Activated T-helper 2 cell treated with anti-CD3 and anti-CD28 coated beads, Interferon-gamma antibody, Interleukin-2, Interleukin-4, amounts not matched to agents 10 μg/mL and 5 μg/mL and 100 μg/mL, durations not matched to agents 14 hours and 24 hours and 36 hours (primary cell): Measurements from ENCODE around the gene PANK2. TPM values are rescaled to one million over a fixed set of nuclear protein-coding genes. Genes with fewer than 3 reads are reported as not detected.

ENCODE experiments used
- DNase-seq: peaks from one replicate; pipeline ENCODE4 v3.0.0; 2021; ENCODE audit warnings: low spot score
- H3K27ac Mint-ChIP-seq: one replicate; pipeline ENCODE4 v1.8.0; 2021; ENCODE audit warnings: mixed read lengths
- H3K27me3 Mint-ChIP-seq: one replicate; pipeline ENCODE4 v1.8.0; 2021; ENCODE audit warnings: low read depth, mixed read lengths
- H3K36me3 Mint-ChIP-seq: one replicate; pipeline ENCODE4 v1.8.0; 2021; ENCODE audit warnings: low read depth, mixed read lengths
- H3K4me1 Mint-ChIP-seq: one replicate; pipeline ENCODE4 v1.8.0; 2021; ENCODE audit warnings: low read depth, mixed read lengths
- H3K4me3 Mint-ChIP-seq: one replicate; pipeline ENCODE4 v1.8.0; 2021; ENCODE audit warnings: low read depth, mild to moderate bottlenecking, moderate library complexity, mixed read lengths
- H3K9me3 Mint-ChIP-seq: one replicate; pipeline ENCODE4 v1.8.0; 2021; ENCODE audit warnings: mixed read lengths
- intact Hi-C: fragments of 100-400 bp; cut with micrococcal nuclease; formaldehyde crosslinking; loops from one replicate; pipeline ENCODE4 v1.15.1; 2023
- total RNA-seq: library from RNA; stranded (reverse); gene quantifications from 2 replicates; pipeline ENCODE4 v1.2.3, GENCODE V29; 2022

Gene PANK2
- total RNA-seq, 1 donor from 2014 or later = 49.2 TPM

- intact Hi-C loops = no loop called here
- peaks cover 26% of the 10 kb centered on the region for H3K4me1 Mint-ChIP-seq
- no peaks in the 10 kb centered on the region for H3K27me3 Mint-ChIP-seq
- no peak for DNase-seq
- no peak overlapping the region for H3K4me3 Mint-ChIP-seq
- H3K36me3 Mint-ChIP-seq = peaks cover 42% of the 10 kb centered on the region
- H3K9me3 Mint-ChIP-seq = no peaks in the 10 kb centered on the region
- no peak overlapping the region for H3K27ac Mint-ChIP-seq
Measured at GRCh38 chr20:3927486-3928291, 38.5 kb downstream of the PANK2 start.

GRCh38 chr20:3929713-3930060, 40.5 kb downstream of the PANK2 start:
- no peak overlapping the region for H3K27ac Mint-ChIP-seq
- peaks cover 33% of the 10 kb centered on the region for H3K36me3 Mint-ChIP-seq
- H3K4me3 Mint-ChIP-seq = no peak overlapping the region
- intact Hi-C loops = no loop called here
- no peaks in the 10 kb centered on the region for H3K27me3 Mint-ChIP-seq
- peaks cover 20% of the 10 kb centered on the region for H3K4me1 Mint-ChIP-seq
- no peaks in the 10 kb centered on the region for H3K9me3 Mint-ChIP-seq
- no peak for DNase-seq

- no peak for DNase-seq
- Mint-ChIP-seq H3K36me3 (peaks cover 31% of the 10 kb centered on the region), H3K27ac (peak overlapping the region; percentile 44), H3K4me3 (no peak overlapping the region), H3K27me3 (no peaks in the 10 kb centered on the region), H3K4me1 (peaks cover 20% of the 10 kb centered on the region), H3K9me3 (no peaks in the 10 kb centered on the region)
- intact Hi-C loops = no loop called here
Measured at GRCh38 chr20:3930265-3931206, 41.3 kb downstream of the PANK2 start.

- peaks cover 14% of the 10 kb centered on the region for H3K4me1 Mint-ChIP-seq
- DNase-seq = no peak
- intact Hi-C loops = no loop called here
- H3K9me3 Mint-ChIP-seq = no peaks in the 10 kb centered on the region
- H3K27ac Mint-ChIP-seq = no peak overlapping the region
- H3K36me3 Mint-ChIP-seq = peaks cover 23% of the 10 kb centered on the region
- no peaks in the 10 kb centered on the region for H3K27me3 Mint-ChIP-seq
- no peak overlapping the region for H3K4me3 Mint-ChIP-seq
Measured at GRCh38 chr20:3931664-3932063, 42.5 kb downstream of the PANK2 start.

- intact Hi-C loops = no loop called here
- H3K4me1 Mint-ChIP-seq = peaks cover 11% of the 10 kb centered on the region
- DNase-seq = no peak
- no peak overlapping the region for H3K4me3 Mint-ChIP-seq
- H3K9me3 Mint-ChIP-seq = no peaks in the 10 kb centered on the region
- no peak overlapping the region for H3K27ac Mint-ChIP-seq
- no peaks in the 10 kb centered on the region for H3K27me3 Mint-ChIP-seq
- H3K36me3 Mint-ChIP-seq = peaks cover 23% of the 10 kb centered on the region
Measured at GRCh38 chr20:3932277-3932676, 43.1 kb downstream of the PANK2 start.

GRCh38 chr20:3932681-3933080, 43.5 kb downstream of the PANK2 start:
- H3K27ac Mint-ChIP-seq = peak overlapping the region; percentile 46
- peaks cover 27% of the 10 kb centered on the region for H3K36me3 Mint-ChIP-seq
- H3K4me1 Mint-ChIP-seq = peaks cover 11% of the 10 kb centered on the region
- no peaks in the 10 kb centered on the region for H3K27me3 Mint-ChIP-seq
- H3K9me3 Mint-ChIP-seq = no peaks in the 10 kb centered on the region
- H3K4me3 Mint-ChIP-seq = no peak overlapping the region
- intact Hi-C loops = no loop called here
- no peak for DNase-seq

- no peak for DNase-seq
- Mint-ChIP-seq H3K27ac (peak overlapping the region; percentile 2), H3K4me3 (no peak overlapping the region), H3K27me3 (no peaks in the 10 kb centered on the region), H3K36me3 (peaks cover 29% of the 10 kb centered on the region), H3K4me1 (peaks cover 11% of the 10 kb centered on the region), H3K9me3 (no peaks in the 10 kb centered on the region)
- intact Hi-C loops = no loop called here
Measured at GRCh38 chr20:3933218-3933617, 44.0 kb downstream of the PANK2 start.

- no peak for DNase-seq
Measured at GRCh38 chr20:3934624-3935023, 45.4 kb downstream of the PANK2 start.

GRCh38 chr20:3935295-3935955, 46.2 kb downstream of the PANK2 start:
- H3K4me1 Mint-ChIP-seq = peaks cover 11% of the 10 kb centered on the region
- no peak for DNase-seq
- peak overlapping the region; percentile 12 for H3K27ac Mint-ChIP-seq
- no peaks in the 10 kb centered on the region for H3K27me3 Mint-ChIP-seq
- intact Hi-C loops = no loop called here
- H3K36me3 Mint-ChIP-seq = peaks cover 49% of the 10 kb centered on the region
- H3K9me3 Mint-ChIP-seq = no peaks in the 10 kb centered on the region
- no peak overlapping the region for H3K4me3 Mint-ChIP-seq

More at GRCh38 chr20:3934624-3935023, 45.4 kb downstream of the PANK2 start:
- H3K9me3 Mint-ChIP-seq = no peaks in the 10 kb centered on the region
- H3K4me1 Mint-ChIP-seq = peaks cover 11% of the 10 kb centered on the region
- H3K36me3 Mint-ChIP-seq = peaks cover 42% of the 10 kb centered on the region
- H3K4me3 Mint-ChIP-seq = no peak overlapping the region
- H3K27me3 Mint-ChIP-seq = no peaks in the 10 kb centered on the region
- intact Hi-C loops = no loop called here
- H3K27ac Mint-ChIP-seq = no peak overlapping the region

- DNase-seq = no peak
- Mint-ChIP-seq H3K27me3 (no peaks in the 10 kb centered on the region), H3K4me3 (no peak overlapping the region), H3K4me1 (peaks cover 11% of the 10 kb centered on the region), H3K9me3 (peaks cover under 1% of the 10 kb centered on the region), H3K36me3 (peaks cover 54% of the 10 kb centered on the region), H3K27ac (no peak overlapping the region)
- intact Hi-C loops = no loop called here
Measured at GRCh38 chr20:3935956-3936340, 46.8 kb downstream of the PANK2 start.

- intact Hi-C loops = no loop called here
- H3K36me3 Mint-ChIP-seq = peaks cover 61% of the 10 kb centered on the region
- H3K9me3 Mint-ChIP-seq = peaks cover 4% of the 10 kb centered on the region
- no peak overlapping the region for H3K4me3 Mint-ChIP-seq
- H3K27ac Mint-ChIP-seq = no peak overlapping the region
- H3K4me1 Mint-ChIP-seq = peaks cover 7% of the 10 kb centered on the region
- no peak for DNase-seq
- no peaks in the 10 kb centered on the region for H3K27me3 Mint-ChIP-seq
Measured at GRCh38 chr20:3937618-3938017, 48.4 kb downstream of the PANK2 start.

- peaks cover 66% of the 10 kb centered on the region for H3K36me3 Mint-ChIP-seq
- DNase-seq = no peak
- peaks cover 4% of the 10 kb centered on the region for H3K9me3 Mint-ChIP-seq
- H3K27me3 Mint-ChIP-seq = no peaks in the 10 kb centered on the region
- no peak overlapping the region for H3K27ac Mint-ChIP-seq
- no peak overlapping the region for H3K4me3 Mint-ChIP-seq
- no peaks in the 10 kb centered on the region for H3K4me1 Mint-ChIP-seq
- intact Hi-C loops = no loop called here
Measured at GRCh38 chr20:3940905-3941304, 51.7 kb downstream of the PANK2 start.
